K562 treated with DMSO at 1 percent for 12 hours (cell line): ENCODE results near the gene POLR3F. TPM values are rescaled to one million over a fixed set of nuclear protein-coding genes. Genes with fewer than 3 reads are reported as not detected.

Experiments
- total RNA-seq: library from RNA; unstranded; fragments of 300-600 nt; gene quantifications from 2 replicates; pipeline ENCODE4 v1.2.3, GENCODE V29; 2022; ENCODE audit not compliant: insufficient read depth

POLR3F gene
- 3.4 and 8.4 TPM in 2 replicates for total RNA-seq

DNA sequence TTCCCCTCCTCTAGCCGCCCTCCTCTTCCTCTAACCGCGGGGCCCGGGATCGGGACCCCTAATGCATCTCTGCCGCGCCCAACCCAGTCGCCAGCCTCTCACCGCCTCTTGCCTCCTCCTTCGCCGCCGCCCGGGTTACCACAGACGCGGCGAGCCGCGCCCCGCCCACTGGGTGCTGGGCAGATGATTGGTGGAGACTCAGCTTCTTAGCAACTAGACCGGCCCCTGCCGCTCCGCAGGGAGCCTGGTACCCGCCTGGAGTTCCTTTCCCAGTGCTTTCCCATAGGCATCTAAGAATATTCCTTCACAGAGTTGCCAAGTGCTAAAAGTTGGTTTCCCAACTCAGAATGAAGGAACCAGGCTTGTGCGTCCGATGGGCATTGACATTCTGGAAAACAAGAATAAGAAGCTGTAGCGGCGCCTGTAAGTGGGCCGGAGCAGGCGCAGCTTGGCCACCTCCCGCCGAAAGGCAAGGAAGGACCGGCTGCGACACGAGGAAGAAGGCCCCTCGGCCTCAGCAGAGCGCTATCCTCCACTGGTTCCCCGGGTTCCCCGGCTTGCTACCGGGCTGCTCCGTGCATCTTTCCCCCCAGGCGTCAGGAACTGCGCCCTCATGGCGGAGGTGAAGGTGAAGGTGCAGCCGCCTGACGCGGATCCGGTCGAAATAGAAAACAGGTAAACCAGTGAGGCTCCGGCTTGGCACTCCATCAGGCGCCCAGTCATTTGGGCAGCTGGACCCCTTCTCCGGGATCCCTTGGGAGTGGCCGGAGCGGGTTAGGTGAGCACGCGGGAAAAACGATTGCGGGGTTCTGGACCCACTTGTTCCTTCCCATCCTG lies at the start of gene POLR3F, which contains the start of gene DZANK1:
TSS of gene POLR3F (plus strand) at position 497 of the 837 bp plus-strand sequence. CDS start at position 614, 117 bp downstream.
TSS of gene DZANK1 (minus strand) at position 137 of the 837 bp plus-strand sequence. CDS start 1,672 bp downstream, outside the sequence.

GRCh38 chr20:18496740-18497592 lies 29.8 kb downstream of the POLR3F start, which contains the start of gene RBBP9:
Gene RBBP9, minus strand, starts transcription at chr20:18497225. Its CDS starts 58 bp downstream, at chr20:18497167.

DNA sequence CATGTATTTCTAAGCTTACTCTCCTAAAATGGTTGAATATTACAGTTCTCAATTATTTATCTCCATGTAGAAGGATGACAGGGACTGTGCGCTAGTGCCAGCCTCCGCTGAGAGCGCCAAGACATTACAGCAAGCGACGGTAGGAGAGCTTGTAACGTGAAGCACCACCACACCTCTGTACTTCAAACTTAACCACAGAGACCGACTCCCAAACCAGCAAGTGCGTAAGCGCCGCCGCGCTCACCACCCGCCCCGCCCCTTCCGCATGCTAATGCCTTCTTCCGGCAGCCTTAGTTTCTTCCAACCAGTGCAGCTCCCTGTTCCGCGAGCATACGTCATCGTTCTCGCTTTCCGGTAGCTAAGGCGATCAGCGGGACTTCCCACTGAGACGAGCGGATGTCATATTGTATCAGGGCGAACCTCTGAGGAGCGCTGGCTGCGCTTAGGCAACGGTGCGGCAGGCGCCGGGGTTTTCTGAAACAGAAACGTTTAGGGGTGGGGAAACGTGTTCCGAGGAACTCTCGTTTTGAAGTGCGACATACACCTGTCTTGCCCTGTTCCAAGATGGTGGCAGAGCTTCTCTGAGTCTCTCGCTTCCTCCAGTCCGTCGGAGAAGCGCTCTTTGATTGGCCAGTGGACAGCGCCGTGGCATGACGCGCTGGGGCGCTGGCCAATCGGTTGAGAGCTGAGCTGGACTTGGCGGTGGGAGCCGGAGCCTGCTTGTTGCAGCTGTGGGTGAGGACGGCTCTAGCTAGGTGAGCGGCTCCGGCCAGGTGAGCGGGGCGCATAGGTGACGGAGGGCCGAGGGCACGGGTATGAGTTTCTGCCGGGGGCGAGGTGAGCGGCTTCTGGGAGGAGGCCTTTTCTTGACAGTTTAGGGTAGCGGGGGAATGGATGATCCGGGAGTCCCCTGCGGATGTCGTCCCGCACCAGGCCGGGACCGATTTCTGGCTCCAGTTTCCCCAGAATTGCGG lies 40.3 kb downstream of the POLR3F start, which contains the start of gene SEC23B:
TSS of gene SEC23B (plus strand) at position 723 of the 974 bp plus-strand sequence. CDS start 2,896 bp downstream, outside the sequence.

Other genes starting within 250 kb of the POLR3F start
- 6.1 and 6.5 TPM in 2 replicates for gene ZNF133, start 178.9 kb upstream of the POLR3F start, total RNA-seq
- 0.49 TPM in 1 of 2 replicates, not detected in the other for gene DZANK1, start 360 bp upstream of the POLR3F start, total RNA-seq
- gene RBBP9, start 29.8 kb downstream of the POLR3F start, total RNA-seq = 0.85 and 1.3 TPM in 2 replicates
- 28.8 and 51.6 TPM in 2 replicates for gene SEC23B, start 40.5 kb downstream of the POLR3F start, total RNA-seq
- 85.8 and 121 TPM in 2 replicates for gene SMIM26, start 100.0 kb downstream of the POLR3F start, total RNA-seq
- 54.0 and 59.9 TPM in 2 replicates for gene DTD1, start 120.7 kb downstream of the POLR3F start, total RNA-seq